Osteoblast (primary cell): ENCODE results near the gene SEL1L. TPM values are rescaled to one million over a fixed set of nuclear protein-coding genes. Genes with fewer than 3 reads are reported as not detected.
A peak's percentile ranks its signal among the peaks of the same experiment; 100 is the strongest.

Source experiments
- DNase-seq: peaks from one replicate; pipeline ENCODE4 v3.0.0; 2011; ENCODE audit warnings: low spot score, mixed read lengths; ENCODE audit not compliant: insufficient read length; ENCODE audit errors: missing footprints
- H2AFZ ChIP-seq: 2 replicates; pipeline ENCODE4 v1.6.0; 2011; ENCODE audit warnings: mild to moderate bottlenecking, low read length
- H3K27ac ChIP-seq: 2 replicates; pipeline ENCODE4 v1.5.1; 2011; ENCODE audit warnings: mild to moderate bottlenecking, low read depth, low read length, moderate library complexity
- H3K27me3 ChIP-seq: 2 replicates; pipeline ENCODE4 v1.6.0; 2012; ENCODE audit warnings: mild to moderate bottlenecking, control low read depth, inconsistent platforms, low read length, moderate library complexity; ENCODE audit not compliant: insufficient read depth
- H3K36me3 ChIP-seq: 2 replicates; pipeline ENCODE4 v1.5.1; 2011; ENCODE audit warnings: mild to moderate bottlenecking, low read length, control low read depth, moderate library complexity; ENCODE audit not compliant: insufficient read depth
- H3K4me1 ChIP-seq: 2 replicates; pipeline ENCODE4 v1.5.1; 2011; ENCODE audit warnings: mild to moderate bottlenecking, low read length, control low read depth, moderate library complexity; ENCODE audit not compliant: insufficient read depth
- H3K4me2 ChIP-seq: 2 replicates; pipeline ENCODE4 v1.6.0; 2011; ENCODE audit warnings: mild to moderate bottlenecking, low read length; ENCODE audit not compliant: insufficient read depth
- H3K4me3 ChIP-seq: fragments of 200-600 bp; sonication (generic); 3 replicates; pipeline ENCODE4 v1.5.1; 2012; ENCODE audit warnings: mild to moderate bottlenecking, low read length, inconsistent platforms; ENCODE audit not compliant: insufficient read depth
- H3K79me2 ChIP-seq: 2 replicates; pipeline ENCODE4 v1.6.0; 2012; ENCODE audit warnings: mild to moderate bottlenecking, low read length, control low read depth, inconsistent platforms; ENCODE audit not compliant: insufficient read depth
- H3K9me3 ChIP-seq: 2 replicates; pipeline ENCODE4 v1.5.1; 2011; ENCODE audit warnings: low read depth, low read length, control low read depth
- H4K20me1 ChIP-seq: 2 replicates; pipeline ENCODE4 v1.6.0; 2012; ENCODE audit warnings: mild to moderate bottlenecking, low read length, control low read depth; ENCODE audit not compliant: insufficient read depth
- total RNA-seq: library from RNA; depleted of rRNA; stranded (reverse); fragments of >200 nt; gene quantifications from 2 replicates; pipeline ENCODE4 v1.2.3, GENCODE V29; 2012
- TF ChIP-seq, protein P1 (sequence below): IDR thresholded peaks from 2 replicates; pipeline ENCODE4 v1.5.1; 2011; ENCODE audit warnings: mild to moderate bottlenecking, low read depth, low read length, moderate library complexity; ENCODE audit errors: extremely low read depth

Gene SEL1L
- total RNA-seq, 1 donor: 151 TPM

DNA sequence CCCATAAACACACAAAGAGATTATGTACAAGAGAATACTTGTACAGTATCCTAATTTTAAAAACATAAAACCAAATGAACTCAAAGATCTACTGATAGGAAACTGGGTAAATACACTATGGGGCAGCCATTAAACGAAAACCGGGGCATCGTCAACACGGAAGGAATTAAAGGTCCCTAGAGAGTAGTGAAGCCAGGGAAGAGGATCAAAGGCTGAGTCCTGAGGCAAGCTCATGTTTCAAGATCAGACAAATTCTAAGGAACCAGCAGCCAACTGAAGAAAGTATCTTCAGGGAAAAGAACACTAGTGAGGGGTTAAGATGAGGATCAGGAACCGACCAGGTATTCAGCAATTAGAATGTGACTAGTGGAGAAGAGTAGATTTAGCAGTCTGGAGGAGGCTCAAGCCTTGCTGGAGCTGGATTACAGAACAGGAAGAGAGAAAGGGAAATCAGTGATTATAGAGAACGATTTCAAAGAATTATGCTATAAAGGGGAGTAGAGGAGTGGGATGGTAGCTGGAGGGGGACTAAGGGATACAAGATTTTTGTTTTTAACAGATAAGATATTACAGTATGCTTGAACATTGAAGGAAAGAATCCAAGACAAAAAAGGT lies 23.7 kb downstream of the SEL1L start:
- no peak for DNase-seq
- H3K4me2 ChIP-seq: peak overlapping the region; percentile 53

DNA sequence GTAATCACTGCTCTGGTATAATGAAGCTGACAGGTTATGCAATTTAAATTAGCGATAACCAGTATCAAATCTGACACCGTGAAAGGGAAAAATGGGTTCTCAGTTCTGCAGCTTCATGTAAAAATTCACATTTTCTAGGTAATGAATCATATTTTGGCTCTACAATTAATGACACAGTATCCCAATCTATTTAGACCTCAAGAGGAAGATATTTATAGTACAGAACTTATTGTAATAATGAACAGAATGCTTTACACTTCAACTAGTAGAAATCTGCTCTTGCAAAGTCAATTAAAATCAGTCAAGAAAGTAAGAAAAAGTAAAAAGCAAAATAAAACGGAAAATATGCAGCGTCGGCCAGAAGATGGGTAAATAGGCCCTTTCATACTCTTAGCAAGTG lies 24.3 kb downstream of the SEL1L start:
- Histone ChIP-seq H2AFZ (no peak overlapping the region), H3K4me2 (peak overlapping the region; percentile 53), H3K4me3 (no peak overlapping the region), H4K20me1 (peaks cover 5% of the 10 kb centered on the region), H3K4me1 (peaks cover 23% of the 10 kb centered on the region), H3K9me3 (no peaks in the 10 kb centered on the region), H3K27ac (no peak overlapping the region), H3K36me3 (peaks cover 16% of the 10 kb centered on the region), H3K27me3 (no peaks in the 10 kb centered on the region), H3K79me2 (peaks cover 18% of the 10 kb centered on the region)
- no peak for DNase-seq
- TF ChIP-seq, protein P1, sequence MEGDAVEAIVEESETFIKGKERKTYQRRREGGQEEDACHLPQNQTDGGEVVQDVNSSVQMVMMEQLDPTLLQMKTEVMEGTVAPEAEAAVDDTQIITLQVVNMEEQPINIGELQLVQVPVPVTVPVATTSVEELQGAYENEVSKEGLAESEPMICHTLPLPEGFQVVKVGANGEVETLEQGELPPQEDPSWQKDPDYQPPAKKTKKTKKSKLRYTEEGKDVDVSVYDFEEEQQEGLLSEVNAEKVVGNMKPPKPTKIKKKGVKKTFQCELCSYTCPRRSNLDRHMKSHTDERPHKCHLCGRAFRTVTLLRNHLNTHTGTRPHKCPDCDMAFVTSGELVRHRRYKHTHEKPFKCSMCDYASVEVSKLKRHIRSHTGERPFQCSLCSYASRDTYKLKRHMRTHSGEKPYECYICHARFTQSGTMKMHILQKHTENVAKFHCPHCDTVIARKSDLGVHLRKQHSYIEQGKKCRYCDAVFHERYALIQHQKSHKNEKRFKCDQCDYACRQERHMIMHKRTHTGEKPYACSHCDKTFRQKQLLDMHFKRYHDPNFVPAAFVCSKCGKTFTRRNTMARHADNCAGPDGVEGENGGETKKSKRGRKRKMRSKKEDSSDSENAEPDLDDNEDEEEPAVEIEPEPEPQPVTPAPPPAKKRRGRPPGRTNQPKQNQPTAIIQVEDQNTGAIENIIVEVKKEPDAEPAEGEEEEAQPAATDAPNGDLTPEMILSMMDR: no peak

More for the DNA sequence above, 23.7 kb downstream of the SEL1L start:
- no peak overlapping the region for H3K27ac ChIP-seq
- H3K4me3 ChIP-seq: peak overlapping the region; percentile 19
- peaks cover 5% of the 10 kb centered on the region for H4K20me1 ChIP-seq
- peaks cover 23% of the 10 kb centered on the region for H3K4me1 ChIP-seq
- peaks cover 13% of the 10 kb centered on the region for H3K36me3 ChIP-seq
- H2AFZ ChIP-seq: peak overlapping the region; percentile 46
- no peaks in the 10 kb centered on the region for H3K27me3 ChIP-seq
- no peaks in the 10 kb centered on the region for H3K9me3 ChIP-seq
- peaks cover 18% of the 10 kb centered on the region for H3K79me2 ChIP-seq
- TF ChIP-seq, protein P1: no peak

DNA sequence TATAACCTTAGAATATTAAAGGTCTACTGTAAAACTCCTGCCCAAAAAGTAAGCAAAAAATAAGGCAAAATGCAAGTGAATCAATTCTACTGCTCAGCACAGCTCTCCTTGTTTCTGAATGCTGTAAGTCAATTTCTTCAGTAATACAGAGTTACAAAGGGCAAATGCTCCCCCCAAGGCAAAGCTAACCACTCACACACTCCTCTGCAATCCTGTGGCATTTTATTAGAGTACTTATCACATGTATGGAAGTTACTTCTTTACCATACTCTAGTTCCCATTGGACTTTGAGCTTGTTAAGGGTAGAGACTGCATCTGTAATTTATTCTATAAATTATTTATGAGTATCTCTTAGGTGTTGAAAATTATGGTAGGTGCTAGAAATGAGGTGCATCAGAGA lies 27.2 kb downstream of the SEL1L start:
- H3K4me3 ChIP-seq: no peak overlapping the region
- peaks cover 37% of the 10 kb centered on the region for H3K36me3 ChIP-seq
- no peak for DNase-seq
- peaks cover 14% of the 10 kb centered on the region for H3K4me1 ChIP-seq
- H3K27ac ChIP-seq: no peak overlapping the region
- H3K79me2 ChIP-seq: peaks cover 17% of the 10 kb centered on the region
- H3K4me2 ChIP-seq: no peak overlapping the region
- H3K9me3 ChIP-seq: no peaks in the 10 kb centered on the region
- TF ChIP-seq, protein P1: no peak
- no peak overlapping the region for H2AFZ ChIP-seq
- no peaks in the 10 kb centered on the region for H3K27me3 ChIP-seq
- H4K20me1 ChIP-seq: peaks cover 7% of the 10 kb centered on the region

DNA sequence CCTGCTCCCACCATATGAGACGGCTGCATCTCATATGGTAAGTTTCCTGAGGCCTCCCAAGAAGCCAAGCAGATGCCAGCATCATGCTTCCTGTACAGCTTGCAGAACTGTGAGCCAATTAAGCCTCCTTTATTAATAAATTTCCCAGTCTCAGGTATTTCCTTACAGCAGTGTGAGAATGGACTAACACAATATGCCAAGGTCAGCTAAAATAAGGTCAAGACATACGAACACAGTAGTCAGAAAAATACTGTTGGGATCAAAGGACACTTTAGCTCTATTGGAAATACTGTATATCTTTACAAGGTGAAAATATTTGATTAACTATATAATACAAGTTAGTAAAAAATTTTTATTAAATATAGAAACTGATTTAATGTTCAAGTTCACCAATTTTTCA lies 28.8 kb downstream of the SEL1L start:
- no peak for DNase-seq
- Histone ChIP-seq H3K36me3 (peaks cover 44% of the 10 kb centered on the region), H3K4me2 (no peak overlapping the region), H3K27me3 (no peaks in the 10 kb centered on the region), H3K27ac (no peak overlapping the region), H3K79me2 (peaks cover 10% of the 10 kb centered on the region), H2AFZ (no peak overlapping the region), H4K20me1 (peaks cover 4% of the 10 kb centered on the region), H3K4me3 (no peak overlapping the region), H3K9me3 (no peaks in the 10 kb centered on the region), H3K4me1 (peaks cover 7% of the 10 kb centered on the region)
- TF ChIP-seq, protein P1: no peak
